TTC549 (cell line): ENCODE results near the gene SCD5.

Experiments used
- FAIRE-seq: peaks from 2 replicates; lab custom pipeline; 2012; peaks lifted over from hg19 to GRCh38; lab: Jason Lieb, UNC

The SCD5 gene

GRCh38 chr4:82761229-82761628 is 37.4 kb downstream of the SCD5 start:
- no peak for FAIRE-seq

GRCh38 chr4:82758701-82759685 is 39.6 kb downstream of the SCD5 start:
- no peak for FAIRE-seq

GRCh38 chr4:82756061-82756460 is 42.5 kb downstream of the SCD5 start:
- FAIRE-seq, result no peak

GRCh38 chr4:82755650-82756049 is 42.9 kb downstream of the SCD5 start:
- no peak for FAIRE-seq

- no peak for FAIRE-seq
Measured at GRCh38 chr4:82754513-82755165, 44.0 kb downstream of the SCD5 start.

GRCh38 chr4:82753725-82754410 is 44.7 kb downstream of the SCD5 start:
- FAIRE-seq, result no peak

- no peak for FAIRE-seq
Measured at GRCh38 chr4:82753238-82753637, 45.4 kb downstream of the SCD5 start.

GRCh38 chr4:82748810-82749470 is 49.7 kb downstream of the SCD5 start:
- FAIRE-seq, result no peak

GRCh38 chr4:82747686-82748575 is 50.7 kb downstream of the SCD5 start:
- no peak for FAIRE-seq

- no peak for FAIRE-seq
Measured at GRCh38 chr4:82746705-82747574, 51.7 kb downstream of the SCD5 start.

- FAIRE-seq, result no peak
Measured at GRCh38 chr4:82745173-82745842, 53.3 kb downstream of the SCD5 start.

GRCh38 chr4:82744284-82744968 is 54.2 kb downstream of the SCD5 start:
- FAIRE-seq, result no peak

- FAIRE-seq, result no peak
Measured at GRCh38 chr4:82741188-82741587, 57.4 kb downstream of the SCD5 start.

GRCh38 chr4:82739287-82740190 is 59.1 kb downstream of the SCD5 start:
- FAIRE-seq, result no peak

GRCh38 chr4:82737354-82737753 is 61.2 kb downstream of the SCD5 start:
- FAIRE-seq, result no peak

GRCh38 chr4:82733636-82734035 is 65.0 kb downstream of the SCD5 start:
- FAIRE-seq, result no peak

GRCh38 chr4:82728301-82728700 is 70.3 kb downstream of the SCD5 start:
- no peak for FAIRE-seq

- FAIRE-seq, result no peak
Measured at GRCh38 chr4:82726596-82726995, 72.0 kb downstream of the SCD5 start.
